Fibroblast of lung (primary cell): Measurements from ENCODE around the gene TMEM225B. TPM values are rescaled to one million over a fixed set of nuclear protein-coding genes. Genes with fewer than 3 reads are reported as not detected.

Source experiments
- DNase-seq, 2 donors: peaks; one replicate each; pipeline versions ENCODE4 v3.0.0 to v3.0.0-alpha.2; 2010; ENCODE audit warnings: low read depth in 2 of 2
- H2AFZ ChIP-seq: 2 replicates; pipeline ENCODE4 v1.5.1; 2012; ENCODE audit warnings: low read length, control low read depth, inconsistent platforms
- H3K27ac ChIP-seq: 2 replicates; pipeline ENCODE4 v1.5.1; 2011; ENCODE audit warnings: low read length, control low read depth; ENCODE audit not compliant: insufficient read depth
- H3K27me3 ChIP-seq: 2 replicates; pipeline ENCODE4 v1.5.1; 2011; ENCODE audit warnings: mild to moderate bottlenecking, low read length; ENCODE audit not compliant: control insufficient read depth, insufficient read depth
- H3K36me3 ChIP-seq: 2 replicates; pipeline ENCODE4 v1.5.1; 2011; ENCODE audit warnings: low read length; ENCODE audit not compliant: control insufficient read depth, insufficient read depth
- H3K4me1 ChIP-seq: 2 replicates; pipeline ENCODE4 v1.5.1; 2011; ENCODE audit warnings: low read length; ENCODE audit not compliant: control insufficient read depth, insufficient read depth; ENCODE audit errors: extremely low read depth
- H3K4me2 ChIP-seq: 2 replicates; pipeline ENCODE4 v1.5.1; 2011; ENCODE audit warnings: low read length, control low read depth; ENCODE audit not compliant: insufficient read depth; ENCODE audit errors: extremely low read depth
- H3K4me3 ChIP-seq, 4 experiments: fragments of 200-600 bp in 1 of 4; sonication (generic) in 1 of 4; replicated peaks in 1 of 4; 2 replicates each; pipeline ENCODE4 v1.5.1; 2011 to 2016; ENCODE audit warnings: low read length in 4 of 4, low read depth in 3 of 4, mild to moderate bottlenecking in 3 of 4, control low read depth in 2 of 4, inconsistent platforms in 1 of 4, mixed read lengths in 1 of 4; ENCODE audit not compliant: insufficient read depth in 1 of 4; ENCODE audit errors: control extremely low read depth in 1 of 4
- H3K79me2 ChIP-seq: 2 replicates; pipeline ENCODE4 v1.5.1; 2012; ENCODE audit warnings: mild to moderate bottlenecking, low read length, inconsistent platforms; ENCODE audit not compliant: control insufficient read depth, insufficient read depth
- H3K9ac ChIP-seq: 2 replicates; pipeline ENCODE4 v1.5.1; 2011; ENCODE audit warnings: mild to moderate bottlenecking, low read length, control low read depth; ENCODE audit not compliant: insufficient read depth
- H3K9me3 ChIP-seq: 2 replicates; pipeline ENCODE4 v1.5.1; 2012; ENCODE audit warnings: low read depth, low read length; ENCODE audit not compliant: control insufficient read depth, insufficient read depth
- H4K20me1 ChIP-seq: 2 replicates; pipeline ENCODE4 v1.5.1; 2011; ENCODE audit warnings: low read length; ENCODE audit not compliant: control insufficient read depth, insufficient read depth; ENCODE audit errors: extremely low read depth
- CTCF ChIP-seq, 2 donors: IDR thresholded peaks in 1 of 2; conservative IDR thresholded peaks in 1 of 2; 1 replicate in 1 of 2; 2 replicates in 1 of 2; pipeline ENCODE4 v1.5.1; 2011 to 2012; ENCODE audit warnings: low read length in 2 of 2, control low read depth in 1 of 2, inconsistent platforms in 1 of 2, low read depth in 1 of 2, mild to moderate bottlenecking in 1 of 2
- EZH2 ChIP-seq: IDR thresholded peaks from 2 replicates; pipeline ENCODE4 v1.5.1; 2012; ENCODE audit warnings: low read length, control low read depth, mild to moderate bottlenecking; ENCODE audit errors: missing control alignments
- polyA plus RNA-seq, 2 donors: library from polyadenylated mRNA; depleted of rRNA in 1 of 2; stranded (reverse) in 1 of 2; unstranded in 1 of 2; fragments of >200 nt; gene quantifications; 2 replicates each; pipeline ENCODE4 v1.2.1, GENCODE V29; 2011 to 2012; ENCODE audit warnings: missing spikeins in 1 of 2
- total RNA-seq: library from RNA; depleted of rRNA; stranded (reverse); fragments of >200 nt; gene quantifications from 2 replicates; pipeline ENCODE4 v1.2.1, GENCODE V29; 2014

TMEM225B gene
- total and polyA plus RNA-seq, 2 donors (not counting 1 experiment from before 2014, with no cell fraction given), result 1.2 to 1.3 TPM

GRCh38 chr7:99626661-99627060, 28.6 kb downstream of the TMEM225B start:
- Histone ChIP-seq H2AFZ (no peak overlapping the region), H3K4me1 (no peaks in the 10 kb centered on the region), H3K36me3 (peaks cover 24% of the 10 kb centered on the region), H4K20me1 (no peaks in the 10 kb centered on the region), H3K9me3 (no peaks in the 10 kb centered on the region), H3K4me3 (no peak overlapping the region), H3K4me2 (no peak overlapping the region), H3K27ac (no peak overlapping the region), H3K9ac (no peak overlapping the region), H3K27me3 (no peaks in the 10 kb centered on the region), H3K79me2 (no peaks in the 10 kb centered on the region)
- no peak for DNase-seq
- TF ChIP-seq EZH2 (no peak), CTCF (conservative IDR thresholded peaks at IDR 0.05 in 1 of 2, IDR thresholded peaks at IDR 0.05 in 1 of 2; ENCODE audit: low read depth in 1 of 2, low read length in 2 of 2) (no peak)

GRCh38 chr7:99627513-99627912, 29.4 kb downstream of the TMEM225B start:
- no peaks in the 10 kb centered on the region for H3K27me3 ChIP-seq
- H3K4me3 ChIP-seq, result no peak overlapping the region
- H4K20me1 ChIP-seq, result no peaks in the 10 kb centered on the region
- DNase-seq, result no peak
- no peak overlapping the region for H3K4me2 ChIP-seq
- no peak overlapping the region for H3K27ac ChIP-seq
- no peaks in the 10 kb centered on the region for H3K4me1 ChIP-seq
- H3K36me3 ChIP-seq, result peaks cover 23% of the 10 kb centered on the region
- no peak overlapping the region for H3K9ac ChIP-seq
- H2AFZ ChIP-seq, result no peak overlapping the region
- TF ChIP-seq EZH2, result no peak
- no peaks in the 10 kb centered on the region for H3K9me3 ChIP-seq
- no peaks in the 10 kb centered on the region for H3K79me2 ChIP-seq

- H3K27me3 ChIP-seq, result no peaks in the 10 kb centered on the region
- H3K4me1 ChIP-seq, result no peaks in the 10 kb centered on the region
- peaks cover 23% of the 10 kb centered on the region for H3K36me3 ChIP-seq
- no peak for TF ChIP-seq CTCF (conservative IDR thresholded peaks at IDR 0.05 in 1 of 2, IDR thresholded peaks at IDR 0.05 in 1 of 2; ENCODE audit: low read depth in 1 of 2, low read length in 2 of 2)
- no peak for TF ChIP-seq EZH2
- no peaks in the 10 kb centered on the region for H3K79me2 ChIP-seq
- no peaks in the 10 kb centered on the region for H3K9me3 ChIP-seq
- no peak for DNase-seq
- H3K4me3 ChIP-seq, result no peak overlapping the region
- no peak overlapping the region for H3K9ac ChIP-seq
- no peak overlapping the region for H3K27ac ChIP-seq
- H3K4me2 ChIP-seq, result no peak overlapping the region
- no peak overlapping the region for H2AFZ ChIP-seq
- H4K20me1 ChIP-seq, result no peaks in the 10 kb centered on the region
These were observed 30.7 kb downstream of the TMEM225B start for GRCh38 chr7:99628471-99629465.
